ENCODE results near the gene COL16A1.

COL16A1 gene

DNA sequence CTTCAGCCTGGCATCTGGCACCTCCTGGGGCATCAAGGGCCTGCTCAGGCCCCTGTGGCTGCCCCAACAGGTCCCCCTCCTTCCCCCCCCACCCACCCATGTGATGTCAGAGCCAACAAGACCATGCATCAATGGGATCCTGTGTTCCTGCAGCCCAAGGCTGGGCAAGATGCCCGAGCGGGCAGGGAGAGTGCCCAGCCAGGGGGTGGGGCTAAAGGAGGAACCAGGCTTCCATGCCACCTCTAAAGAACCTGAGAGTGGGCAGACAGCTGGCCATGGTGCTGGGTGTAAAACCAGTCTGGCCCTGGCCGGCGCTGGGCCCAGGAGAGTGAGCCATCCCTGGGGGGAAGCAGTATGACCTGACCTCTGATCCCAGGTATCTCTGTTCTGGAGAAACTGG, 7.6 kb downstream of the COL16A1 start:
- no peak for DNase-seq
- Mint-ChIP-seq H3K27me3 (ENCODE audit: low read depth, poor library complexity) (peaks cover 3% of the 10 kb centered on the region), H3K4me3 (no peak overlapping the region), H3K27ac (no peak overlapping the region), H3K36me3 (ENCODE audit: low read depth) (no peaks in the 10 kb centered on the region), H3K4me1 (peaks cover 24% of the 10 kb centered on the region), H3K9me3 (no peaks in the 10 kb centered on the region)
- TF ChIP-seq, protein P1, sequence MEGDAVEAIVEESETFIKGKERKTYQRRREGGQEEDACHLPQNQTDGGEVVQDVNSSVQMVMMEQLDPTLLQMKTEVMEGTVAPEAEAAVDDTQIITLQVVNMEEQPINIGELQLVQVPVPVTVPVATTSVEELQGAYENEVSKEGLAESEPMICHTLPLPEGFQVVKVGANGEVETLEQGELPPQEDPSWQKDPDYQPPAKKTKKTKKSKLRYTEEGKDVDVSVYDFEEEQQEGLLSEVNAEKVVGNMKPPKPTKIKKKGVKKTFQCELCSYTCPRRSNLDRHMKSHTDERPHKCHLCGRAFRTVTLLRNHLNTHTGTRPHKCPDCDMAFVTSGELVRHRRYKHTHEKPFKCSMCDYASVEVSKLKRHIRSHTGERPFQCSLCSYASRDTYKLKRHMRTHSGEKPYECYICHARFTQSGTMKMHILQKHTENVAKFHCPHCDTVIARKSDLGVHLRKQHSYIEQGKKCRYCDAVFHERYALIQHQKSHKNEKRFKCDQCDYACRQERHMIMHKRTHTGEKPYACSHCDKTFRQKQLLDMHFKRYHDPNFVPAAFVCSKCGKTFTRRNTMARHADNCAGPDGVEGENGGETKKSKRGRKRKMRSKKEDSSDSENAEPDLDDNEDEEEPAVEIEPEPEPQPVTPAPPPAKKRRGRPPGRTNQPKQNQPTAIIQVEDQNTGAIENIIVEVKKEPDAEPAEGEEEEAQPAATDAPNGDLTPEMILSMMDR (IDR thresholded peaks at IDR 0.05), result no peak

DNA sequence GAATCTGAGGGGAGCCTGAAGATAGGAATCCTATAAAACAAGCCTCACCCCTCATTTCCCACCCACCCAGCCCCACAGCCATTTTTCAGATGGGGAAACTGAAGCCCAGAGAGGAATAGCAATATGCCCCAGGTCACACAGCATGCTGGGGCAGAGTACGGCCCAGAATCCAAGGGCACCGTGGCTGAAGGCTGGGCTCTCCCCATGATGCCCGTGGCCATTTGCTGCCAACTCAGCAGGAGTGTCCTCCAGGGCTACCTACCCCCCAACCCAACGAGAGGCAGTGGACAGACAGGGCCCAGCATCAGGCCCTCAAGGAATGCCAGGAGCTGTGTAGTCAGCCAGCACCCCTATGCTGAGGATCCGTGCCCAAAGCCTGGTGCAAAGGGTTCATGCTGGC, 8.5 kb downstream of the COL16A1 start:
- H3K4me1 Mint-ChIP-seq, result peaks cover 24% of the 10 kb centered on the region

DNA sequence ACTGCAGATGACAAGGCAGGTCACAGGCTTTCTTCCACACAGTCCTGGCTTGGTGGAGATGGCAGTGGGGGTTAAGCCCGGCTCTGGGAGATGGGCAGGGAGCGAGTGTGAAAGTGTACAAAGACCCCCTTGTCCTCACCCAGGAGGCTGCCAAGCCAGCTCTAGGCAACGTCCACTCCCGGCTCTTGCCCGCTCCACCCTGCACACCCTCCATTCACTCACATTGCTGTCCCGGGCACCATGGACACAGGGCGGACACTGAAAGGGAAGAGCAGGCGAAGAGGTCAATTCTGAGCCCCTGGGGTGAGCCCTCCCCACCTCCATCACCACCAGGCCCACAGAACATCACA, 8.9 kb downstream of the COL16A1 start:
- H3K9me3 Mint-ChIP-seq, result no peaks in the 10 kb centered on the region
- H3K4me3 Mint-ChIP-seq, result no peak overlapping the region
- DNase-seq, result no peak
- peaks cover 3% of the 10 kb centered on the region for H3K27me3 Mint-ChIP-seq (ENCODE audit: low read depth, poor library complexity)
- H3K4me1 Mint-ChIP-seq, result peaks cover 27% of the 10 kb centered on the region
- H3K27ac Mint-ChIP-seq, result no peak overlapping the region
- no peaks in the 10 kb centered on the region for H3K36me3 Mint-ChIP-seq (ENCODE audit: low read depth)
- TF ChIP-seq, protein P1 (IDR thresholded peaks at IDR 0.05), result no peak

More for the DNA sequence above, 8.5 kb downstream of the COL16A1 start:
- Mint-ChIP-seq H3K36me3 (ENCODE audit: low read depth) (no peaks in the 10 kb centered on the region), H3K9me3 (no peaks in the 10 kb centered on the region), H3K27ac (no peak overlapping the region), H3K27me3 (ENCODE audit: low read depth, poor library complexity) (peaks cover 3% of the 10 kb centered on the region), H3K4me3 (no peak overlapping the region)
- TF ChIP-seq, protein P1 (IDR thresholded peaks at IDR 0.05), result no peak
- DNase-seq, result no peak

DNA sequence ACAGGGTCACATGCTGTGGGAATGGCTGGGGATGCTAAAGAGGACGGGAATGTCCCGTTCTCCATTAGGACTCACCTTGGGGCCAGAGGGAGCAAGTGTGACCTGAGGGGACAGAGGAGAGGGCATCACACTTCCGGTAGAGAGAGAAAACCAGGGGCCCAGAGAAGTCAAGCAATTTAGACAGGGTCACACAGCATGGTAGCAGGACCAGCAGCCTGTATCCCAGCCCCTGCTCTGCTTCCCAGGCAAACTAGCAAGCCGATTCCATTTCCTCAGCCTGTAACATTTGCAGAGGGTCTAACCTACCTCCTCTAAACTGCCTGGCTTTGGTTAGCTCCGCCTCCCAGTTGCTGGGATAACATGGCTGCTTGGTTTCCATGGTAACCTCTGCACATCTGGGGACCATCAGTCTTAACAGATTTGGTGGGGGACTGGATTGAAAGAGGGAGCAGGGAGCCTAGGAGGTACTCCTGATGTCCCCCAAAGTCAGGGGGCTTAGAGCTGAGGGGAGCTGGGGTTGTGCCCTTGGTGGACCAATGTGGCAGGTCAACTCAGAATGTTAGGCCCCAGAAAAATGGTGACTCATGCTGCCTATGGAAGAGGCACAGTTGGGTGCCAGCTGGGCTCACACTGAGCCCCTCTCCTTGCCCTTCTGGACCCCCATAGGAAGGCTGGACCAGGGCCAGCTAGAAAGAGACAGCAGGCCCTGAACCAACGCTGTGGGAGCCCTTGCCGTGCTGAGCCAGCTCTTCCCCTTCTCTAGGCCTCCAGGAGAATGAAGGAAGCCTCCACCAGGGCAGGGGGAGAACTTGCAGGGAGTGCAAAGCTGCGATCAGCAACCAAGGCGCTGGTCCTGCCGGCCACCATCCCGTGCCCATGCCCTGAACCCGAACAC, 9.5 kb downstream of the COL16A1 start:
- Mint-ChIP-seq H3K9me3 (no peaks in the 10 kb centered on the region), H3K4me3 (no peak overlapping the region)
- DNase-seq, result no peak

DNA sequence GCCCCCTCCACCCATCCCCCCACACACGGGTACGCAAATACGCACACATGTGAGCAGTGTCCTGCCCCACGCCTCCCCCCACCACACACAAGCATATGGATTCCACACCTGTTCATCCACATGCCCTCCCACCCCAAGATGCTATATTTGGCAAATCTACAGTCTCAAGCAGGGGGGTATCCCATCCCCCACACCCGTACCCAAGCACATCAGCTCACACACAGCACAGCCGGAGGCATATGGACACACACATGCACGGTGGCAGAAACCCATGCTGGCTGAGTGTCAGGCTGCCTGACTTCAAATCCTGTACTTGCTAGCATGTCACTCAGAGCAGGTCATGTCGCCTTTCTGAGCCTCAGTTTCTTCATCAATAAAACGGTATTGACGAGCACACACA, 10.6 kb downstream of the COL16A1 start:
- Mint-ChIP-seq H3K36me3 (ENCODE audit: low read depth) (no peaks in the 10 kb centered on the region), H3K27me3 (ENCODE audit: low read depth, poor library complexity) (peaks cover 3% of the 10 kb centered on the region), H3K27ac (no peak overlapping the region), H3K4me3 (no peak overlapping the region), H3K9me3 (no peaks in the 10 kb centered on the region), H3K4me1 (peaks cover 30% of the 10 kb centered on the region)
- DNase-seq, result no peak
- TF ChIP-seq, protein P1 (IDR thresholded peaks at IDR 0.05), result no peak

More for the DNA sequence above, 9.5 kb downstream of the COL16A1 start:
- no peaks in the 10 kb centered on the region for H3K36me3 Mint-ChIP-seq (ENCODE audit: low read depth)
- TF ChIP-seq, protein P1 (IDR thresholded peaks at IDR 0.05), result no peak
- H3K27me3 Mint-ChIP-seq (ENCODE audit: low read depth, poor library complexity), result peaks cover 3% of the 10 kb centered on the region
- H3K27ac Mint-ChIP-seq, result no peak overlapping the region
- peaks cover 27% of the 10 kb centered on the region for H3K4me1 Mint-ChIP-seq

DNA sequence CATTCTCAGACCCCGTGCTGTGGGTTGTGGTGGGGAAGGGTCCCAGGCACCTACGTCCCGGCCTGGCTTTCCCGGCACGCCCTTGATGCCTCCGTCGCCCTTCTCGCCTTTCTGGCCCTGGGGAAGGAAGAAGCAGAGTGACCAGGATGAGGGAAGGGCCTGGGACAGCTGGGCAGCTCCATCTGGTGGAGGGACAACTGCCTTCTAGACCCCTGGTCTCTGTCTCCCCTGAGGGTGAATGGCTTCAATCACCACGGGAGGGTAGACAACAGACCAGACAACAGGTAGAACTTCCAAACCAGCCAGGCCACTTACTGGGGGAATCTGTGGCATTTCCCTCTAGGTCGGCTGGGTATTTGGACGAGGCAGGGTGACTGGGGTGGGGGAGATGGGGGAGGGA, 11.9 kb downstream of the COL16A1 start:
- H3K4me3 Mint-ChIP-seq, result no peak overlapping the region

More for the DNA sequence above, 11.9 kb downstream of the COL16A1 start:
- Mint-ChIP-seq H3K36me3 (ENCODE audit: low read depth) (no peaks in the 10 kb centered on the region), H3K9me3 (no peaks in the 10 kb centered on the region), H3K27me3 (ENCODE audit: low read depth, poor library complexity) (no peaks in the 10 kb centered on the region), H3K4me1 (peaks cover 33% of the 10 kb centered on the region), H3K27ac (no peak overlapping the region)
- no peak for DNase-seq
- TF ChIP-seq, protein P1 (IDR thresholded peaks at IDR 0.05), result no peak
